Karpas-422 (cell line): ENCODE results near the gene APOA1. TPM values are rescaled to one million over a fixed set of nuclear protein-coding genes. Genes with fewer than 3 reads are reported as not detected.
"Not testable (repeated sequence)": the region's sequence is repeated elsewhere in the genome, so short reads cannot be mapped to it uniquely, and the experiment has no call there.

ENCODE experiments used
- DNase-seq: peaks from one replicate; pipeline ENCODE4 v3.0.0-alpha.2; 2015
- H2AFZ ChIP-seq: fragments of 200-600 bp; sonication (generic); 2 replicates; pipeline ENCODE4 v1.6.1; 2014; ENCODE audit warnings: antibody characterized with exemption, low read length, mixed read lengths
- H3K27ac ChIP-seq: fragments of 200-600 bp; sonication (generic); 2 replicates; pipeline ENCODE4 v1.5.1; 2014; ENCODE audit warnings: mild to moderate bottlenecking, low read length, moderate library complexity
- H3K27me3 ChIP-seq: fragments of 200-600 bp; sonication (generic); 2 replicates; pipeline ENCODE4 v1.6.1; 2014; ENCODE audit warnings: low read length, mixed read lengths
- H3K36me3 ChIP-seq: fragments of 200-600 bp; sonication (generic); 2 replicates; pipeline ENCODE4 v1.6.1; 2014; ENCODE audit warnings: low read length, mixed read lengths; ENCODE audit not compliant: insufficient read depth
- H3K4me1 ChIP-seq: fragments of 200-600 bp; sonication (generic); 2 replicates; pipeline ENCODE4 v1.6.1; 2014; ENCODE audit warnings: mild to moderate bottlenecking, low read length, mixed read lengths
- H3K4me2 ChIP-seq: fragments of 200-600 bp; sonication (generic); 2 replicates; pipeline ENCODE4 v1.6.1; 2014; ENCODE audit warnings: low read length, low read depth, mild to moderate bottlenecking; ENCODE audit not compliant: poor library complexity, severe bottlenecking
- H3K4me3 ChIP-seq: fragments of 200-600 bp; sonication (generic); 2 replicates; pipeline ENCODE4 v1.5.1; 2014; ENCODE audit warnings: mild to moderate bottlenecking, antibody characterized with exemption, low read length, mixed read lengths
- H3K79me2 ChIP-seq: fragments of 200-600 bp; sonication (generic); 2 replicates; pipeline ENCODE4 v1.6.1; 2014; ENCODE audit warnings: mild to moderate bottlenecking, low read length, mixed read lengths
- H3K9ac ChIP-seq: fragments of 200-600 bp; sonication (generic); 2 replicates; pipeline ENCODE4 v1.6.0; 2014; ENCODE audit warnings: low read length
- H3K9me2 ChIP-seq: fragments of 200-600 bp; sonication (generic), shearing (Covaris generic); replicated peaks from 2 replicates; pipeline ENCODE4 v1.6.0; 2014; ENCODE audit warnings: mild to moderate bottlenecking, low read length, moderate library complexity; ENCODE audit not compliant: insufficient read depth
- H3K9me3 ChIP-seq: fragments of 300-700, 200-600 bp; sonication (generic); 2 replicates; pipeline ENCODE4 v1.6.1; 2014; ENCODE audit warnings: low read length, mixed read lengths
- H4K20me1 ChIP-seq: fragments of 200-600 bp; sonication (generic); 2 replicates; pipeline ENCODE4 v1.6.1; 2014; ENCODE audit warnings: mild to moderate bottlenecking, antibody characterized with exemption, low read length, low read depth; ENCODE audit not compliant: insufficient read depth
- total RNA-seq: library from RNA; depleted of rRNA; stranded (reverse); fragments of >200 nt; shearing (Covaris generic); gene quantifications from 2 replicates; pipeline ENCODE4 v1.2.3, GENCODE V29; 2014; ENCODE audit warnings: low replicate concordance

The APOA1 gene
- total RNA-seq, 1 experiment from 2014 or later = not detected

DNA sequence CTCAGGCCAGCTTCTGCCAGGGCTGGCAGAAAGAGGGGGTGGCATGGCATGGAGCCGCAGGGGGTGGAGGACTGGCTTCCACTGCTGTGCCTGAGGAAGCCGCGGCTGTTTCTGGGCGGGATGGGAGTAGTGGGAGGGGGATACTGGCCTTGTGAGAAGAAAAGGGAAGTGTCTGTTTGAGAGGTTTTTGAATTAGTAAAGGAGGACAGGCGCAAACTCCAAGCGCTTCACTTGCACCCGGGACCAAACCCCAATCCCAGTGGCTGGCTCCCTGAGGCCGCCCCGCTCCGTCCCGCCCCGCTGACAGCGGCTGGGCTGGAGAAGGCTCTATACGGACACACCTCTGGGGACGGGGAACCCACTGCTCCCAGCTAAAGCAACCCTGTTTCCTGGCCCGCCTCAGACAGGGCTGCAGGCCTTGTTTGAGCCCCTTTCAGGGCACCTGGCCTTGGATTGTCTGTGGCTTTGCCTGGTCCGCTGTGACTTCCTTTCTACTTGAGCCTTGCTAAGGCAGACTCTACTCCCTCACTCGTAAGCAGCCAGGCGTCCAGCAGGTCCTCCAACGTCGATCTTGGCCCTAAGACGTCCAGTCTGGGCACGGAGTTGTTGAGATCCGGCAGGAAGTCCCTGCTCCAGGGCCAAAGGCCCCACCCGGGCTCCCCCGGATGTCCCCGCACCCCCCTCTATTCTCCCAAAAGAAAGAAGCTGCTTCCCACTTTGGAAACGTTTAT, 2.2 kb downstream of the APOA1 start:
- H3K4me3 ChIP-seq = peak overlapping the region; percentile 57; the same call in 1 of the 2 replicates
- H3K36me3 ChIP-seq = no peaks in the 10 kb centered on the region
- H3K4me1 ChIP-seq = peaks cover 7% of the 10 kb centered on the region
- H3K27ac ChIP-seq = no peak overlapping the region
- H4K20me1 ChIP-seq = no peaks in the 10 kb centered on the region
- peak overlapping the region; percentile 66 for H3K9ac ChIP-seq
- DNase-seq = no peak
- H3K79me2 ChIP-seq = no peaks in the 10 kb centered on the region
- peak overlapping the region; percentile 91 for H2AFZ ChIP-seq
- no peaks in the 10 kb centered on the region for H3K9me3 ChIP-seq
- H3K4me2 ChIP-seq = peak overlapping the region; percentile 72
- H3K9me2 ChIP-seq = no peaks in the 10 kb centered on the region
- H3K27me3 ChIP-seq = no peaks in the 10 kb centered on the region

- H3K36me3 ChIP-seq, H3K4me2 ChIP-seq, H3K27me3 ChIP-seq, H2AFZ ChIP-seq, H3K79me2 ChIP-seq, DNase-seq, H3K9me2 ChIP-seq, H3K9me3 ChIP-seq, H3K27ac ChIP-seq, H3K4me1 ChIP-seq, H3K4me3 ChIP-seq, H3K9ac ChIP-seq, H4K20me1 ChIP-seq: not testable (repeated sequence)
Observed at GRCh38 chr11:116834535-116835041, 2.8 kb downstream of the APOA1 start.

GRCh38 chr11:116833816-116834534, 3.4 kb downstream of the APOA1 start:
- no peak for DNase-seq
- no peaks in the 10 kb centered on the region for H3K27me3 ChIP-seq
- H3K9ac ChIP-seq = no peak overlapping the region

GRCh38 chr11:116833491-116833815, 4.0 kb downstream of the APOA1 start:
- H3K9ac ChIP-seq = no peak overlapping the region
- H3K79me2 ChIP-seq = no peaks in the 10 kb centered on the region
- no peaks in the 10 kb centered on the region for H4K20me1 ChIP-seq
- H3K36me3 ChIP-seq = no peaks in the 10 kb centered on the region
- H3K9me3 ChIP-seq = no peaks in the 10 kb centered on the region
- no peak overlapping the region for H3K4me3 ChIP-seq
- no peak overlapping the region for H2AFZ ChIP-seq
- no peak for DNase-seq
- no peak overlapping the region for H3K4me2 ChIP-seq
- no peaks in the 10 kb centered on the region for H3K9me2 ChIP-seq
- no peaks in the 10 kb centered on the region for H3K27me3 ChIP-seq
- H3K27ac ChIP-seq = no peak overlapping the region
- H3K4me1 ChIP-seq = peaks cover 7% of the 10 kb centered on the region

More at GRCh38 chr11:116833816-116834534, 3.4 kb downstream of the APOA1 start:
- Histone ChIP-seq H3K9me2 (no peaks in the 10 kb centered on the region), H3K4me3 (no peak overlapping the region), H3K27ac (no peak overlapping the region), H2AFZ (no peak overlapping the region), H3K9me3 (no peaks in the 10 kb centered on the region), H3K79me2 (no peaks in the 10 kb centered on the region), H3K4me1 (peaks cover 7% of the 10 kb centered on the region), H4K20me1 (no peaks in the 10 kb centered on the region), H3K4me2 (no peak overlapping the region), H3K36me3 (no peaks in the 10 kb centered on the region)

- no peak overlapping the region for H3K27ac ChIP-seq
- no peak overlapping the region for H3K4me2 ChIP-seq
- H3K9ac ChIP-seq = no peak overlapping the region
Observed at GRCh38 chr11:116832350-116833290, 4.8 kb downstream of the APOA1 start.

DNA sequence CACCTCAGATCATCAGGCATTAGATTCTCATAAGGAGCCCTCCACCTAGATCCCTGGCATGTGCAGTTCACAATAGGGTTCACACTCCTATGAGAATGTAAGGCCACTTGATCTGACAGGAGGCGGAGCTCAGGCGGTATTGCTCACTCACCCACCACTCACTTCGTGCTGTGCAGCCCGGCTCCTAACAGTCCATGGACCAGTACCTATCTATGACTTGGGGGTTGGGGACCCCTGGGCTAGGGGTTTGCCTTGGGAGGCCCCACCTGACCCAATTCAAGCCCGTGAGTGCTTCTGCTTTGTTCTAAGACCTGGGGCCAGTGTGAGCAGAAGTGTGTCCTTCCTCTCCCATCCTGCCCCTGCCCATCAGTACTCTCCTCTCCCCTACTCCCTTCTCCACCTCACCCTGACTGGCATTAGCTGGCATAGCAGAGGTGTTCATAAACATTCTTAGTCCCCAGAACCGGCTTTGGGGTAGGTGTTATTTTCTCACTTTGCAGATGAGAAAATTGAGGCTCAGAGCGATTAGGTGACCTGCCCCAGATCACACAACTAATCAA, 5.6 kb downstream of the APOA1 start:
- H3K9me3 ChIP-seq = no peaks in the 10 kb centered on the region
- peaks cover 7% of the 10 kb centered on the region for H3K4me1 ChIP-seq
- no peak for DNase-seq
- no peak overlapping the region for H3K4me3 ChIP-seq
- no peaks in the 10 kb centered on the region for H3K36me3 ChIP-seq
- no peaks in the 10 kb centered on the region for H3K79me2 ChIP-seq
- no peak overlapping the region for H3K27ac ChIP-seq
- H4K20me1 ChIP-seq = no peaks in the 10 kb centered on the region
- H3K27me3 ChIP-seq = no peaks in the 10 kb centered on the region
- no peak overlapping the region for H2AFZ ChIP-seq
- H3K9me2 ChIP-seq = no peaks in the 10 kb centered on the region
- no peak overlapping the region for H3K9ac ChIP-seq
- H3K4me2 ChIP-seq = no peak overlapping the region

More at GRCh38 chr11:116832350-116833290, 4.8 kb downstream of the APOA1 start:
- Histone ChIP-seq H3K4me3 (no peak overlapping the region), H2AFZ (no peak overlapping the region), H3K27me3 (no peaks in the 10 kb centered on the region), H3K9me2 (no peaks in the 10 kb centered on the region), H4K20me1 (no peaks in the 10 kb centered on the region), H3K36me3 (no peaks in the 10 kb centered on the region), H3K79me2 (no peaks in the 10 kb centered on the region), H3K4me1 (peaks cover 7% of the 10 kb centered on the region), H3K9me3 (no peaks in the 10 kb centered on the region)
- no peak for DNase-seq

DNA sequence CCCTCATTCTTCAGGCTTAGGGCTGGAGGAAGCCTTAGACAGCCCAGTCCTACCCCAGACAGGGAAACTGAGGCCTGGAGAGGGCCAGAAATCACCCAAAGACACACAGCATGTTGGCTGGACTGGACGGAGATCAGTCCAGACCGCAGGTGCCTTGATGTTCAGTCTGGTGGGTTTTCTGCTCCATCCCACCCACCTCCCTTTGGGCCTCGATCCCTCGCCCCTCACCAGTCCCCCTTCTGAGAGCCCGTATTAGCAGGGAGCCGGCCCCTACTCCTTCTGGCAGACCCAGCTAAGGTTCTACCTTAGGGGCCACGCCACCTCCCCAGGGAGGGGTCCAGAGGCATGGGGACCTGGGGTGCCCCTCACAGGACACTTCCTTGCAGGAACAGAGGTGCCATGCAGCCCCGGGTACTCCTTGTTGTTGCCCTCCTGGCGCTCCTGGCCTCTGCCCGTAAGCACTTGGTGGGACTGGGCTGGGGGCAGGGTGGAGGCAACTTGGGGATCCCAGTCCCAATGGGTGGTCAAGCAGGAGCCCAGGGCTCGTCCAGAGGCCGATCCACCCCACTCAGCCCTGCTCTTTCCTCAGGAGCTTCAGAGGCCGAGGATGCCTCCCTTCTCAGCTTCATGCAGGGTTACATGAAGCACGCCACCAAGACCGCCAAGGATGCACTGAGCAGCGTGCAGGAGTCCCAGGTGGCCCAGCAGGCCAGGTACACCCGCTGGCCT, 7.1 kb downstream of the APOA1 start:
- Histone ChIP-seq H4K20me1 (no peaks in the 10 kb centered on the region), H3K4me1 (peaks cover 2% of the 10 kb centered on the region), H3K27me3 (no peaks in the 10 kb centered on the region), H3K9me3 (no peaks in the 10 kb centered on the region), H3K9me2 (no peaks in the 10 kb centered on the region), H3K4me2 (no peak overlapping the region), H3K27ac (no peak overlapping the region), H3K36me3 (no peaks in the 10 kb centered on the region), H2AFZ (no peak overlapping the region), H3K4me3 (no peak overlapping the region), H3K9ac (no peak overlapping the region), H3K79me2 (no peaks in the 10 kb centered on the region)
- no peak for DNase-seq
